HG03280 (cell line): ENCODE data around the gene TIAM2.
"Not testable (repeated sequence)": the region's sequence is repeated elsewhere in the genome, so short reads cannot be mapped to it uniquely, and the experiment has no call there.

Experiments
- ATAC-seq: cut with Tn5 transposase; IDR thresholded peaks from one replicate; pipeline ENCODE4 v1.9.1; 2021; ENCODE audit warnings: mild to moderate bottlenecking, moderate library complexity; ENCODE audit not compliant: unreplicated experiment

TIAM2 gene

DNA sequence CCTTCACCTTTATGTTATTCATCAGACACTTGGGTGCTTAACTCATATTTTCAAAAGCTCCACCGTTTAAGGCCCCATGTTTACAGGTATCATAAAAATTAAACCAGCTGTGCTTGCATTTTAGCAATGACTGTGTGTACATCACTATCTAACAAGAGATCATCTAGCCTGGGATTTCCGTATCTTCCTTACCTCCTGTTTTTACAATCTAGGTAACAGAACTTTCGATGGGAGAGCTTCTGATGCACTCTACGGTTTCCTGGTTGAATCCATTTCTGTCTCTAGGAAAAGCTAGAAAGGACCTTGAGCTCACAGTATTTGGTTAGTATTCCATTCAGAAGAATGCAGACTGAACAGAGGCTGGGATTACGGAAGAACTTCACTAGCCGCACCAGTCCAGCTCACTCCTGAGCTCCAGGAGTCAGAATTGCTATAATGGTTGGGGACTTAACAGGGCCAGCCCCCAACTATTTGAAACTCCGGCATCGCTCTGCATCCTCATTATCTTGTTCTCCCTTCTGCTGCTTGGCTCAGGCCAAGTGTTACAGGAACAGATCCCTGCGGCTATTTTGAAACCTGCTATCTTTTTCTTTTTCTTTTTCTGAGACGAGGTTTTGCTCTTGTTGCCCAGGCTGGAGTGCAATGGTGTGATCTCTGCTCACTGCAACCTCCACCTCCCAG lies 255.7 kb downstream of the TIAM2 start:
- ATAC-seq = no peak

DNA sequence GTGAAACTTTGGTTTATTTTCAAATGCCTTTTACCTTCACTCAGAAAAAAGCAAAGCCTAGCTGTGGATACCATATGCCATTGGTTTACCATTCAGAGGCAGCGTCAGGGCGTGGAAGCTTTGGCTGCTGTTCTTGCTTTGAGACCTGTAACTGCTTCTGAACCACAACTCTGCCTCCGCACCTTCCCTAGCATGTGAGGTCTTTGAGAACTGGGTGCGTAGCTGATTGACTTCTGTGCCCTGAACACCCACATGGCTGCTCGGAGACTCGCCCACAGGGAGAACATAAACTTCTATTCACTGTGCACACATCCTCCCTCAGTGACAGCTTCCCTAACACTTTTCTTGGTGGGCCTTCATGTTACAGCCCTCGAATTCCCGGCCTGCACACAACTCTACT lies 257.5 kb downstream of the TIAM2 start:
- ATAC-seq = no peak

DNA sequence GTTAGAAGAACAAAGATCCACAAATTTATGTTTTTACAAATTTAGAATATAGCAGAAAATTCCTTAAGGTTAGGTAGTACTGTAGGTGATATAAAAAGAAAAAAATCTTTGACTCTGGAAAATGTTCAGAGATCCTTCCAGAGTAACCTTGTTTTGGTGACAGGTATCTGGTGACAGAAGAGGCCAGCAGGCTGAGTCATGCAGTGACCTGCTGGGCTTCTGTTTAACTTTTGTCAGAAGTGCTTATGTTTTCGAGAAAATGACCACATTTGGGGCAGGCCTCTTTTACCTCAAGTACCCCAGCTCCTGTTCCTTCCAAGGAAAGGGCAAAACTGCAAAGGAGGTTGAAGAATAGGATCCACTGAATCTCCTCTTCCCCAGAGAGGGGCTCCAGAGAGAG lies 258.2 kb downstream of the TIAM2 start:
- no peak for ATAC-seq

DNA sequence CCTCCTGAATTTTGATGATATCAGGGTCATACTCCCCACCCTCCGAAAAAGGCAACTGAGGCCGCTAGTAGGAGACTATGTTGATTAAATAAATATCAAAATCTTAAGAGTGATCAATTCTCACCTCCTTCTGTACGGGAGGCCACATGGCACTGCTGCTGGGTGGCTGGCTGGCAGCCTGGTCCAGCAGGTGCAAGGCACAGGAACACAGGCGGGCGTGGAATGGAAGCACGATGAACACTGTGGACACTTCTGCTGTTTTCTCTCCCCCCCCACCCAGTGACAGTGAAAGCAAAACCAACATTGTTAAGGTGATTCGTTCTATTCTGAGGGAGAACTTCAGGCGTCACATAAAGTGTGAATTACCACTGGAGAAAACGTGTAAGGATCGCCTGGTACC lies 259.0 kb downstream of the TIAM2 start:
- ATAC-seq = no peak

DNA sequence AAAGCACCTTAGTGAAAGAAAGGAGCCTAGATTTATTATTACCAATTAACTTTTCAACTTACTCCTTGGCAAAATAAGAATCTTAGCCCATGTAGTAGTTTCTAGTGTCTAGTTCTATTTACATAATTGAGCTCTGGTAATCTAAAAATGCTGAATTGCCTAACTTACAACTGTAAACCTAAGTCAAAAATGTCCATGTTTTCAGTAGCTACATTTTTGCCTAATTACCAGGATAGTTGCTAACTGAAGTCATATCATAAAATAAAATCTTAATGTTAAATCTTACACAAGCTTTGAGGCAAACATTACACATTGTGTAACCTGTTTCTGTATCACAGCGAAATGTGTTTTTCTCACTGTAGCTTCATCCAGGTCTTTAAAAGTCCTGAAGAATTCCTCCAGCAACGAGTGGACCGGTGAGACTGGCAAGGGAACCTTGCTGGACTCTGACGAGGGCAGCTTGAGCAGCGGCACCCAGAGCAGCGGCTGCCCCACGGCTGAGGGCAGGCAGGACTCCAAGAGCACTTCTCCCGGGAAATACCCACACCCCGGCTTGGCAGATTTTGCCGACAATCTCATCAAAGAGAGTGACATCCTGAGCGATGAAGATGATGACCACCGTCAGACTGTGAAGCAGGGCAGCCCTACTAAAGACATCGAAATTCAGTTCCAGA lies 261.1 kb downstream of the TIAM2 start:
- no peak for ATAC-seq

DNA sequence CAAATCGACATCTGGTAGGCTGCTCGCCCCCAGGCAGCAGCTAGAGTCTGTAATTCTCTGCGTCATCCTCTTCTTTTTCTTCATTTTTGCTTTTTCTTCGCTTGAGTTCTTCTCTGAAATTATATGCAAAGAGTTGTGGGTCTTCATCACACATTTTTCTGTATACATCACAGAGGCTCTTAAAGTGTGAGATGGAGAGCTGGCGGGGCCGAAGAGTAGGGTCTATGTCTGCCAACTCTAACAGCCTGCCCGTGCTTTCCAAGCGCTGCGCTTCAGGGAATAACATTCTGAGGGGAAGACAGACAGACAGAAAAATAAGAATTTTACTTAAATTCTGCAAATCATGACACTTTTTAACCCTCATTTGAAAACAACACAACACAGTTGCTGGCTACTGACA lies 262.7 kb downstream of the TIAM2 start:
- ATAC-seq = no peak

DNA sequence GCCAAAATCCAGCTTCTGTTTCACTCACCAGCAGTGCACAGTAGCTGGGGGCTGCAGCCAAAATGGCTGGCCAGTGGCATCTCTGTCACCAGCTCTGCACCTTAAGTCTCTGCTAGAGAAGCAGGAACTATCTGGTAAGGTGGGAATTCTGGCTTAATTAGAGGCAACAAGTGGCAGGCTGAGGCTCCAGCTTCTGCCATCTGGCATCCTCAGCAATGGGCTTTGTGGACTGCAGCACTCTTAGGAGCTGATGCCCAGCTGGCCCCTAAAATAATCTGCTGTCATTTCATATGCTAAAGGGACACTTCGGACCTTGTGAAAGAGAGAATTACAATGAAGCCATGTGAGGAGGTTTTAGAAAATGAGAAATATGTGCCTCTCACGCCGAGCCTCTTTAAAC lies 264.1 kb downstream of the TIAM2 start:
- no peak for ATAC-seq

DNA sequence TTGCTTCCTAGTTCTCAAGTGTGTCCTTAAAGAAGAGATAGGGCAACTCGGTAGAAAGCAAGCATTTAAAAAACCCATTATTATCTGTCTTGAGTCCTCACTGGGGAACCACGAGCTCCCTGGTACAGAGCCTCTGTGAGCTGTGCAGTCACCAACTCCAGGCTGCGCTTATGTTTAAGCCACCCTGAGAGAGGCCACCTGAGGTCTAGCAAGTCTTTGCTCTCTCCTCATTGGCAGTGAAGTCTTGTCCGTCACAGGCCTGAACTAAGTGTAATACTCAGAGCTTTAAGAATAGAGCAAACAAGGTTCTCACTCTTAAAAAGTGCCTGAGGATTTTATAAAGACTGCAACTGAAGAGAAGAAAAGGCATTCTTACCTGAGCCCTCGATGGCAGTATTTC lies 264.8 kb downstream of the TIAM2 start:
- no peak for ATAC-seq

DNA sequence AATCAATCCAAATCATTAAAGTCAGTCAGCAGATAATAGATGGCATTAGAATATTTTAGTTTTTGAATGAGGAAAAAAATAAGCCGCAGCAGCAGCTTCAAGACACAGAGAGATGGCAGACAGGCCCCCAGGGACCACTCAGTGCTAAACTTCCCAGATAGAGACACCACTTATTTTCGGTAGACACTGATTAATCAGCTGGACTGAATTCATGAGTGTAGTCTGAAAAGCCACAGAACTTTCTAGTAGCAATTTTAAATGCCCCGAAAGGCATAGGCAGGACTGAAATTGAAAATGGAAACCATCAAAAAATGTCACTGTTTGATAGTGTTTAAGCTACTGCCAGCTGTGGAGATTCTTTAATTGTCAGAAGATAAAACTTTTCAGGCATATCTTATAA lies 265.6 kb downstream of the TIAM2 start:
- peak; percentile 64 for ATAC-seq

DNA sequence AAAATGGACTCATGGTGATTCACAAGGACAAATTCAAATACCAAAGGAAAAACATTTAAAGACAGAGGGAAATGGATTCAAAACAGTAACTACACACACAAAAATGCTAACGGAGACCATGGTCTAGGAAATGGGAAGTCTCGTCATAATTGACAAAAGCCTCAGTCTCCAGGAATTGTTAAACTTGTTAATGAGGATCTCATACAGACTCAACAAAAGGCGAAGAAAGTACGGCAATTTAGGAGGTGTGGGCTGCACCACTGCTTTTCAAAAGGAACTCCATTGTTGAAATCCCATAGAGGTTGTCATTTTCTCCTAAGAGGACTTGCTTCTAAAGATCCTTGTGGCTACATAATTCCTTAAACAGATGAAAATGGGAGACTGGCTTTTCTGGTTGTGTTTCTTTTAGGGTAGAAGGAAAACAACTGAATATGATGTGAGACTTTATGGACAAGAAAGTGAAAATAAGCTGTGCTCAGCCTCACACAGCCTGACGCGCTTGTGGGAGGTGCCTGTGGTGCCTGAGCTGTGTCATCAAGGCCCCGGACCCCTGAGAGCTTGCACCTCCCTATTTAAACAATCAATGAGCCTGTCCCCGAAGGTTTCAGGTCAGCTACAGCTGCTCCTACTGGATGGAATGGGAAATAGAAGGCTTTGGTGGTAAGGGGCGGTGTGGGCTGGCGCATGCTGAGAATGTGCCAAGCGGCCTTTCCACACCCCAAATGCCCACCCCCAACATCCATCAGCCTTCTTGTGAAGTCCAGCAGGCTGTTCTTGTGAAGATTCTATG lies 266.2 kb downstream of the TIAM2 start:
- peak; percentile 53 for ATAC-seq

DNA sequence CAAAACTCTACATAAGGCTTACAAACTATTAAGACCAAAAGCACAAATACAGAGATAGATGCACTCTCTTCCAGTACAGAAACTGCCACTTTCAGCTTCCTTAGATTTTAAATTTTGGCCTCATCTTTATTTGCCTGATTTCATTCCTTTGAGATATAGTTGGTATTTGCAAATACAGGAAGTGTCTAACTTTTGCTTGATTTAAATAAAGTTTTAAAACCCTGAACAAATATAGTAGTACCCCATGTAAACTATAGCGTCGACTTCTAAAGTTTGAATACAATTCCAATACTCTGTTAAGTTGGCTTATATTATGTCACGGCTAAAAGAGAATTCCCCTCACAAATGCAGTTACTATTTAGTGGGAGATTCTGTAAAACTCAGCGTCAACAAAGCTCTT lies 267.5 kb downstream of the TIAM2 start:
- no peak for ATAC-seq

DNA sequence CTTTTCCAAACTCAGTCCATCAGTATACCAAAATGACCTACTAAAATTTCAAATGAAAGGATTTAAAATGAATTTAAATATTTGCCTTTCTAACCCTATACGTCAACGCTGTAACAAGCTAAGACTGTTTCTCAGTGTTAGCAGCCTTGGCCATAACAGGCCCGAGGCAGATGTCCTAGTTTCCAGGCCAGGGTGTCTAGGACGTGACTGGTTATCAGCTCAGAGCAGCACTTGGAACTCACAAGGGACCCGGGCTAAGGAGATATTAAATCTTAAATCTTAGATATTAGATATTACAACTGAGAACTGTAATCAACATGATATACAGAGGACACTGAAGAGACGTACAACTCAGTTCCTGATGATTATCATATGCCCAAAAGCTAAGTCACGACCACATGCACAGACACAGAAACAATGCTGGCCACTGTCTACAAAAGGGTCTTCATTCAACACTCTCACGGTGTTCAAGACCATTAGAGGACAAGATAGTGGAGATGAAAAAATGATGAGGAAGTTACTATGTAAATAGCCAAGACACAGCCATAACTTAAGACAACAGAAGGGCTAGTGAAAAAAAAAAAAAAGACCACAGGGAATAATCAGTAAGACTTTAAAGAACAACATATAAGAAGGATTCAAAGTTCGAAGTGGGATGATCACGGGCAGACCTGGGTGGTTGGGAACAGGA lies 268.4 kb downstream of the TIAM2 start, which contains the start of gene CLDN20:
CLDN20 (plus strand) TSS at position 641 of the 691 bp plus-strand sequence. CDS start 11,707 bp downstream, outside the sequence.
- no peak for ATAC-seq

DNA sequence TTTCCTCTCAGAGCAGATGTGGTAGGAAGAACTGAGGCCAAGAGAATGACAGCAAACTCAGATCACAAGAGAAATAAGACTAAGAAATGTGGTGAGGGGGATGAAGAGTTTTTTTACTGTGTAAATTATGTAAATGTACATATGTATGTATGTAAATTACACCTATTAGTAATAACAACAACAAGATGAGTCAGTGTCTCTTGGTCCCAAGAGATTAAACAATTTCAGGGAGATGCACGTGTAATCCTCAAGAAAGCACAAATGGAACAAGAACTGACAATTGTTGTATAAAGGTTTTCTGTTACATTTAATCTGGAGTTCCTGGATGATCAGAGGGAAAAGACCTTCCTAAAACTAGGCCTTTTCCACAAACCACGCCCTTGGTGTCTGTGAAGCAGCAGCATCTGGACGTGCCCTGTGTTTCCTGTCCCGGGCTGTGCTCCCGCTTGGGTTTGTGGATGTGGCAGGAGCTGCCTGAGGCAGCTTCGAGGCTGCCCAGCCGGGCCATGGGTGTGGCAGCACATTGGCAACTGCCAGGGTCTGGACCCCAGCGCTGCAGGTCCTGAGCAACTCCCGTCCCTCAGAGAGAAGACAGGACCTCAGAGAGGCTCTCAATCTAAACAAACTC lies 269.7 kb downstream of the TIAM2 start:
- ATAC-seq = no peak

DNA sequence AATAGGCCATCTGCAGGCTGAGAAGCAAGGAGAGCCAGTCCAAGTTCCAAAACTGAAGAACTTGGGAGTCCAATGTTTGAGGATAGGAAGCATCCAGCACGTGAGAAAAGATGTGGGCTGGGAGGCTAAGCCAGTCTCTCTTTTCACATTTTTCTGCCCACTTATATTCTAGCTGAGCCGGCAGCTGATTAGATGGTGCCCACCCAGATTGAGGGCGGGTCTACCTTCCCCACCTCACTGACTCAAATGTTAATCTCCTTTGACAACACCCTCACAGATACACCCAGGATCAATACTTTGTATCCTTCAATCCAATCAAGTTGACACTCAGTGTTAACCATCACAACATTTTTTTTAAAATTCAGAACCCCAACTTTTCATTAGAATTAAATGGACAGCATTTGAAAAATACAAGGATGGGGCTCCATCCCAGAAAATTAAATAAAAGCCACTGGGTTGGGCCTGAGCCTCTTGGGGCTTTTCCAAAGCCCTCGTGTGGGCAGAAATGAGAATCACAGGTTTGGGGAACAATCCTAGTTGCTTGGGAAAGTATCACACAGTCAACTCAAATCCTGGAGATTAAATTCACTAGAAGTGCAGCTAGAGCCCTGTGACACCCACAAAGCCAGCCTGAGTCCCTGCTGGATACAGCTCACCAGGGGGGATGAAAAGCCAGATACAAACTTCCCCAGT lies 270.9 kb downstream of the TIAM2 start:
- ATAC-seq = no peak

DNA sequence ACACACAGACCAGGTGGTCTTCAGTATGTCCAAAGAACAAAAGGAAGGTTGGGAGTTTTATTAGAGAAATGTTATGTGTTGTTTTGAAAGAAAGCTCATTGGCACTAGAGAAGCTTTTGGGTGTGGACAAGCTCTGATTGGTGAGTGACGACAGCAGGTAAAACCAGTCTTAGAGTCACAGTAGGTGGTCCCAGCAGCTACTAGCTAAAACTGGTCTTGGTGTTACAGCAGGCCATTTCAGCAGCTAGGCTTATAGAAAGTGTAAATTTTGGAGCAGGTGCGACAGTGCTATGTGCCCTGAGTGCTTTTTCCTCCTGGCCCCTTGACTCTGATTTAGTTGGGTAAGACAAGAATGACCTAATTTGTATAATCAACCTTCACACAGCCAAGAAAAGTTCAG lies 272.3 kb downstream of the TIAM2 start:
- no peak for ATAC-seq

DNA sequence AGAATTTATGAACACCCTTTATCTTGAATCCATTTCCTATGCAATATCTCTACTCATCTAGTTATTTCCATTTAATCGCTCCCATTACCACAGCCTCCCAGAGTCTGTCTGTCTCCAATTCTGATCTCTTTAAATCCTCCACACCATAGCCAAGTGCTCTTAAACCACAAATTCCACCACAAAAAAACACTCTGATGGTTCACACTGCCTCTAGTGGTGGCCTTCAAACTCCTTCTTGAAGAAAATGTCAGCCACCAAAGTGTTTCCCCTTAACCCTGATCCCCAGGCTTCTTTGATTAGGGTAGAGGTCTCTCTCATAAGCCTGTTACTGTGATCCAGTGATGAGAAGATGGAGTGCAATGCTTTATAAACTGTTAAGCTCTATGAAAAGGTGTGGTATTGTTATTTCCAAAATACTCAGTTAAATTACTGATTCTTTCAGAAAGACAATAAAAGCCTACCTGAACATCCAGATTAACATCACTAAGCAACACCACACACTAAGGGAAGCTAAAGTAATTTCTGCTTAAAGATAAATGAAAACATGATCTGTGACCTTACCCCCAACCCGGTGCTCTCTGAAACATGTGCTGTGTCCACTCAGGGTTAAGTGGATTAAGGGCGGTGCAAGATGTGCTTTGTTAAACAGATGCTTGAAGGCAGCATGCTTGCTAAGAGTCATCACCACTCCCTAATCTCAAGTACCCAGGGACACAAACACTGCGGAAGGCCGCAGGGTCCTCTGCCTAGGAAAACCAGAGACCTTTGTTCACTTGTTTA lies 273.2 kb downstream of the TIAM2 start:
- ATAC-seq = not testable (repeated sequence)

DNA sequence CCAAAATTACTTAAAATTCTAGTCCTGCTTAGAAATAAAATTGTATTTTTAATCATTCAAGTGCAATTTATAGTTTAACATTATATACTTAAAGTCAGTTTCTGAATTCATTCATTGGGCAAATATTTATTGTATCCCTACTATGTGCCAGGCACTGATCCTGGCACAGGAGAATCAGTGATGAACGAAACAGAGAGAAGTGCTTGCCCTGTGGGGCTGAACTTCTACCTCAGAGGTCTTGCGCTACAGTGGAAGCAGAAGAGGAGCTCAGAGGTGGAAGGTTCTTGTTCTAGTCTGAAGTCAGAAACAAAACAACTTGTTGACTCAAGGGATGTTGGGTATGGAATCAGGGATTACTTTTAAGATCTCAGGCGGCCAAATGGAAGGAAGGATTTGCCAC lies 274.6 kb downstream of the TIAM2 start:
- ATAC-seq = no peak

DNA sequence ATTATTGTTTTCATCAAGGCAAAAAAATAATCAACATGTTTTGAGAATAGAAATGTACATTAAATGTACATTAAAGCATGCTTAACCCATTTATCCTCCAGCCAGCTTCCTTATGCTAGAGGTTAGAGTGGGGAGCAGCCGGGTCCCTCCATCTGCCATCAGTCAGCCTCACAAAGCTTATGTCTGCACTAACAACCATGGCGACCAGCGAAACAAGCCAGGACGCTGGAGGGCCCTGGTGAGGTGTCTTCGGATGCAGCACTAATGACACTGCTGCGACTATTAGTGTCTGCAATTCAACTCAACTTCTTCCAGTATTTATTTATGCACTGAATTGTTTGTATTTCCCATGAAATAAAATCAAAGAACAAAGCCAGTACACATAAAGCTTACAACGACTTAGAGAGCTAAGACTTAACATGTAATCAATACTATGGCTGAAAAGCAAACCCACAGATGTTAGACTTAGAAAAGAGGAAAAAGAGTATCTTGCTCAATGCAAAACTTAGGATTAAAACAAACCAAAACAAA lies 275.5 kb downstream of the TIAM2 start:
- ATAC-seq = no peak

DNA sequence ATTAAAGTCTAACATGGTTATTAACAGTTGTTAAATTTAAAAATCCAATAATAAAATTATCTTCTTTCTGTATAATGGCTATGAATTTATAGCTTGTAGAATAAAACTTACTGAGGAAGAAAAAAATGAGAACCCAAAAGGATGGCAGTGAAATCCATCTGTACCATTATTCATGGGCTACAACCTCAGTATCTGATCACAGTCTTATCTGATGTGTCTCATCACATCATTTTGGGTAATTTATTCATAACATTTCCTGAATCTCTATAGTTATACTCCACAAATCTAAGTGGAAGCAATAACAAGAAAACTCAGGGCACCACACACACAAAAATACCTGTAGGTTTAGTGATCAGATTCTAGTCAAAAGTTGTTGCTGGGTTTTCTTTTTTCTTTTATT lies 276.0 kb downstream of the TIAM2 start:
- no peak for ATAC-seq
